Lower lobe of right lung (tissue), 2 donors: ENCODE measurements around the gene SPOCD1. TPM values are rescaled to one million over a fixed set of nuclear protein-coding genes. Genes with fewer than 3 reads are reported as not detected.

ENCODE experiments used
- ATAC-seq, 2 donors: fragments of 200-7000 bp; cut with Tn5 transposase; one replicate each; pipeline ENCODE4 v1.9.1; 2020 to 2022; ENCODE audit warnings: mild to moderate bottlenecking in 2 of 2, moderate library complexity in 2 of 2
- DNase-seq: peaks from one replicate; pipeline ENCODE4 v3.0.0-alpha.2; 2020
- H3K27ac ChIP-seq: fragments of 200-600 bp; one replicate; pipeline ENCODE4 v1.8.0; 2022
- H3K27me3 ChIP-seq: fragments of 200-600 bp; one replicate; pipeline ENCODE4 v1.8.0; 2022; ENCODE audit warnings: low read depth
- H3K36me3 ChIP-seq: fragments of 200-600 bp; one replicate; pipeline ENCODE4 v1.8.0; 2022; ENCODE audit warnings: mild to moderate bottlenecking
- H3K4me1 ChIP-seq: fragments of 200-600 bp; one replicate; pipeline ENCODE4 v1.8.0; 2022
- H3K4me3 ChIP-seq: fragments of 200-600 bp; one replicate; pipeline ENCODE4 v1.8.0; 2022; ENCODE audit warnings: mild to moderate bottlenecking
- H3K9me3 ChIP-seq: fragments of 200-600 bp; one replicate; pipeline ENCODE4 v1.8.0; 2022
- intact Hi-C: fragments of 100-400 bp; cut with DNase I; formaldehyde crosslinking; loops from one replicate; pipeline ENCODE4 v1.11.0; 2022
- total RNA-seq: library from RNA; stranded (reverse); fragmentation: NEBNext Ultra II Directional; extraction: Animal tissue kit (Norgen Biotek cat#: 25700); gene quantifications from one replicate; pipeline ENCODE4 v1.2.1, GENCODE V29; 2021
- TF ChIP-seq, protein P1 (sequence below): fragments of 200-600 bp; IDR thresholded peaks from one replicate; pipeline ENCODE4 v1.8.0; 2022; ENCODE audit warnings: antibody characterized with exemption, mild to moderate bottlenecking
- donor health status: DM: no; HTN: yes; CAD: no; lungs with severe emphysema.

The SPOCD1 gene
- total RNA-seq, 1 donor from 2014 or later: 21.6 TPM

GRCh38 chr1:31783846-31784245, 32.0 kb downstream of the SPOCD1 start:
- Histone ChIP-seq H3K4me3 (no peak overlapping the region), H3K27ac (no peak overlapping the region), H3K4me1 (peaks cover 15% of the 10 kb centered on the region), H3K27me3 (no peaks in the 10 kb centered on the region), H3K36me3 (no peaks in the 10 kb centered on the region), H3K9me3 (no peaks in the 10 kb centered on the region)
- ATAC-seq (no peak), DNase-seq (peak; percentile 27)
- TF ChIP-seq, protein P1, sequence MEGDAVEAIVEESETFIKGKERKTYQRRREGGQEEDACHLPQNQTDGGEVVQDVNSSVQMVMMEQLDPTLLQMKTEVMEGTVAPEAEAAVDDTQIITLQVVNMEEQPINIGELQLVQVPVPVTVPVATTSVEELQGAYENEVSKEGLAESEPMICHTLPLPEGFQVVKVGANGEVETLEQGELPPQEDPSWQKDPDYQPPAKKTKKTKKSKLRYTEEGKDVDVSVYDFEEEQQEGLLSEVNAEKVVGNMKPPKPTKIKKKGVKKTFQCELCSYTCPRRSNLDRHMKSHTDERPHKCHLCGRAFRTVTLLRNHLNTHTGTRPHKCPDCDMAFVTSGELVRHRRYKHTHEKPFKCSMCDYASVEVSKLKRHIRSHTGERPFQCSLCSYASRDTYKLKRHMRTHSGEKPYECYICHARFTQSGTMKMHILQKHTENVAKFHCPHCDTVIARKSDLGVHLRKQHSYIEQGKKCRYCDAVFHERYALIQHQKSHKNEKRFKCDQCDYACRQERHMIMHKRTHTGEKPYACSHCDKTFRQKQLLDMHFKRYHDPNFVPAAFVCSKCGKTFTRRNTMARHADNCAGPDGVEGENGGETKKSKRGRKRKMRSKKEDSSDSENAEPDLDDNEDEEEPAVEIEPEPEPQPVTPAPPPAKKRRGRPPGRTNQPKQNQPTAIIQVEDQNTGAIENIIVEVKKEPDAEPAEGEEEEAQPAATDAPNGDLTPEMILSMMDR: no peak
- intact Hi-C loops: no loop called here

- no peak overlapping the region for H3K27ac ChIP-seq
- TF ChIP-seq, protein P1: no peak
- H3K4me3 ChIP-seq: no peak overlapping the region
- H3K27me3 ChIP-seq: peaks cover 4% of the 10 kb centered on the region
- intact Hi-C loops: no loop called here
- DNase-seq (peak; percentile 4), ATAC-seq (no peak)
- H3K9me3 ChIP-seq: no peaks in the 10 kb centered on the region
- no peaks in the 10 kb centered on the region for H3K36me3 ChIP-seq
- peaks cover 15% of the 10 kb centered on the region for H3K4me1 ChIP-seq
These were observed 33.1 kb downstream of the SPOCD1 start for GRCh38 chr1:31782421-31783410.

- intact Hi-C loops: no loop called here
- Histone ChIP-seq H3K4me1 (peaks cover 15% of the 10 kb centered on the region), H3K4me3 (no peak overlapping the region), H3K36me3 (no peaks in the 10 kb centered on the region), H3K27me3 (peaks cover 4% of the 10 kb centered on the region), H3K27ac (no peak overlapping the region), H3K9me3 (no peaks in the 10 kb centered on the region)
- DNase-seq (no peak), ATAC-seq (peak; percentile 14 to 17)
- TF ChIP-seq, protein P1: no peak
These were observed 34.0 kb downstream of the SPOCD1 start for GRCh38 chr1:31781756-31782371.

DNA sequence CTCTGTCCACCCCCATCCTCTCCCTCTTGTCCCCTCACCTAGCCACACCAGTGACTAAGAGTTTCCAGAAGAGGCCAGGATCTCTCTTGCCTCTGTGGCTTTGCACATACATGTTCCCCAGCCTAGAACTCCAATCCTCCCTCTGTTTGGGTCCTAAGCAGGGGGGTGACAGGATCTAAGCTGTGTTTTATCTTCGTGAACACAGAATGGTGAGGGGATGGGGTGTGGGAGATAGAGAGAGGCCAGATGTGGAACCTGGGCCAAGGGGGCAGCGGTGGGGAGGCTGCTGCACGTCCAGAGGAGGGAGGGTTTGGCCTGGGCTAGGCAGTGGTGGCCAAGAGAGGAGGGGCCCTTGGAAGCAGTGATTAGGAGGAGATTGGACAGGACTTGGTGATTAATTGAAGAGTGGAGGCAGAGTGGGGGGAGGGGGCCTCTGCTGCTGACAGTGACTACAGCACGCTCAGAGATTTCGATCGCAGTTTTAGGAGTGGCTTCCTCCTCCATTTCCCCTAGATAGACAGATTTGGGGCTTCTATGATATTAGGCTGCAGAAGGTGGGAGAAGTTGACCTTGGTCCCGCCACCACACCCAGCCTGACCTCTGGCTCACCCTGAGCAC, 34.6 kb downstream of the SPOCD1 start:
- intact Hi-C loops: no loop called here
- DNase-seq (no peak), ATAC-seq (peak in 1 of 2 donors; percentile 4)
- peaks cover 15% of the 10 kb centered on the region for H3K4me1 ChIP-seq
- peaks cover 10% of the 10 kb centered on the region for H3K27me3 ChIP-seq
- no peaks in the 10 kb centered on the region for H3K36me3 ChIP-seq
- H3K27ac ChIP-seq: no peak overlapping the region
- TF ChIP-seq, protein P1: no peak
- no peak overlapping the region for H3K4me3 ChIP-seq
- H3K9me3 ChIP-seq: no peaks in the 10 kb centered on the region

- H3K36me3 ChIP-seq: no peaks in the 10 kb centered on the region
- DNase-seq: no peak
- TF ChIP-seq, protein P1: no peak
- H3K4me3 ChIP-seq: no peak overlapping the region
- ATAC-seq: no peak
- intact Hi-C loops: no loop called here
- no peak overlapping the region for H3K27ac ChIP-seq
- no peaks in the 10 kb centered on the region for H3K9me3 ChIP-seq
- H3K27me3 ChIP-seq: peaks cover 16% of the 10 kb centered on the region
- peaks cover 15% of the 10 kb centered on the region for H3K4me1 ChIP-seq
These were observed 35.2 kb downstream of the SPOCD1 start for GRCh38 chr1:31780632-31781031.
